GM18858 (cell line): ENCODE measurements around the gene COL25A1.
"Not testable (repeated sequence)": the region's sequence is repeated elsewhere in the genome, so short reads cannot be mapped to it uniquely, and the experiment has no call there.

Experiments used
- ATAC-seq: cut with Tn5 transposase; IDR thresholded peaks from one replicate; pipeline ENCODE4 v1.9.1; 2021; ENCODE audit not compliant: unreplicated experiment

Gene COL25A1

DNA sequence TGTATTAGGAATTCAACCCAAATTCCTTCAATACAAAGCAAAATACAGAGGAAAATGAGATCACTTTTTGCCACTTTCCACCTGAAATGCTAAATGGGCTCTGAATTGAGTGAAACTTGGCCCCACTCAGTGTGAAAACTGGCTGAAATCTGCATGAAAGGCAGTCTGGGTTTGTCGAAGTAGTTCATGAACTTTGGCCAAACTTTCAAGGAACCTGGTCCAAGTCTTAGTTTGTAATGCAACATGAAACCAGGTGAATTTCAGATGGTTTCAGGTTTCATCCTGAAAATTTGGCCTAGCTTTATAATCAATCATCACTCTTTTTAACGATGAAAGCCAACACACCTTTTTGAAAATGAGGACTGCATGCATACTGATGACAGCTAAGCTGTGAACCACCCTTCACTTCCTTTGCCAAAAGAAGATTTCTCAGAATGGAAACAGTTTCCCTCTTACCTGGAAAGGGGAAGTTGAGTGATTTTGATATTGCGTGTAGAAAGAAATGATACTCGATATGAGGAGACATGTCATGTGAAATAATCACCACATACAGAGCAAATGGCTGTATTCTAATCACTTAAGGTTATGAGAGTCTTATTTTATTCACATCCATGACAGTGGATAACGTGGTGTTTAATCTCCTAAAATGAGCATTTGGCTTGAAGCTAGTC is 329.7 kb downstream of the COL25A1 start:
- ATAC-seq, result no peak

- no peak for ATAC-seq
Measured at GRCh38 chr4:108971473-108971872, 331.0 kb downstream of the COL25A1 start.

- ATAC-seq, result no peak
Measured at GRCh38 chr4:108965472-108966076, 336.9 kb downstream of the COL25A1 start.

DNA sequence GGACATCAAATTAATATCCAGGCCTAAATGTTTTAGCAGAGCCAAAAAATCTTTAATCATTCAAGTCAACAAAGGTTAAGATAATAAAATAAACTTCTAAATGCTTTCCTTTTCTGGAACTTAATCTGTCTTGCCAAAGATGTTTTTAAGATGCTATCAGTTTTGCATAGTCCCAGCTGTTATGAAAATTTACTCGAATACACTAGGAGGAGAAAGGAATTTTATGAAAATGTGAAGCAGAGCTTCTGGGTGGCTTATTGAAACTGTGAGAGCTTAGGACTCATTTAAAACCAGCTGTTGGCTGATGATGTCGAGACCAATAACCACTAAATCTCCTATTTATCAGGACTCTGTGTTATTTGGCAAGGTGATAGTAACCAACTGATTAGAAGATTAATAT is 337.4 kb downstream of the COL25A1 start:
- no peak for ATAC-seq

- no peak for ATAC-seq
Measured at GRCh38 chr4:108963910-108964309, 338.5 kb downstream of the COL25A1 start.

DNA sequence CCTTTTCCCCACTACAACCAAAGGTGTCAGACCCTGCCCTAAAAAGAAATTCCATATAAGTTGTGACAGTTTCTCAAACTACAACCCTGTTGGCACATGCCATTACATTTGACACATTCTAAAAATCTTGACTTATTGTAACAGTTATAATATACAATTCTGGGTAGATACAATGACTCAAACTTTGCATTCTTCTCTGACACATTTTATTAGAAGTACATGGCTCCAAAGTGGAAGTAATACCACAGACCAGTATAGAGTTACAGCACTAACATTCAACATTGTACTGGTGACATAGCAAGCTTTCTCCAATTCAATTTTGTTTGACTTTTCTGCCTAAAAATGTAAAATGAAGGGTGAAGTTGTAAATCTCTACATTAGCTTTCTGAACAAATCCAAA is 343.0 kb downstream of the COL25A1 start:
- ATAC-seq, result no peak

DNA sequence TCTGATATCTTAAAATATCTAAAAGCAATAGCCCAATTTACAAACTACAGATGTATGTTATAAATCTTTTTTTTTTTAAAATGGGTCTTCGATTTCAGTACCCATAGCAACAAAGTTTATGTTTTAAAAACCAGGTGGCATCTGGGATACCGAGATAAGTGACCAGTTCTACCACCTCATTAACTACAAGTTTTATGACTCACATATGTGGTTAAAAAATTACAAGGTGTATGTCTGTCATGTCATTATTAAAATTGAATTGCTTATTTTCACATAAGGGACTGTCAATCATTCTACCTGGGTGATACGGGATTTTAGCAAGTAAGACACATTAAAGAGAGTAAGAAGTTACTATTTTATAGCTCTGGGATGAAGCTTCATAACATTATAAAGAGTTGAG is 347.6 kb downstream of the COL25A1 start:
- no peak for ATAC-seq

- no peak for ATAC-seq
Measured at GRCh38 chr4:108953941-108954340, 348.5 kb downstream of the COL25A1 start.

DNA sequence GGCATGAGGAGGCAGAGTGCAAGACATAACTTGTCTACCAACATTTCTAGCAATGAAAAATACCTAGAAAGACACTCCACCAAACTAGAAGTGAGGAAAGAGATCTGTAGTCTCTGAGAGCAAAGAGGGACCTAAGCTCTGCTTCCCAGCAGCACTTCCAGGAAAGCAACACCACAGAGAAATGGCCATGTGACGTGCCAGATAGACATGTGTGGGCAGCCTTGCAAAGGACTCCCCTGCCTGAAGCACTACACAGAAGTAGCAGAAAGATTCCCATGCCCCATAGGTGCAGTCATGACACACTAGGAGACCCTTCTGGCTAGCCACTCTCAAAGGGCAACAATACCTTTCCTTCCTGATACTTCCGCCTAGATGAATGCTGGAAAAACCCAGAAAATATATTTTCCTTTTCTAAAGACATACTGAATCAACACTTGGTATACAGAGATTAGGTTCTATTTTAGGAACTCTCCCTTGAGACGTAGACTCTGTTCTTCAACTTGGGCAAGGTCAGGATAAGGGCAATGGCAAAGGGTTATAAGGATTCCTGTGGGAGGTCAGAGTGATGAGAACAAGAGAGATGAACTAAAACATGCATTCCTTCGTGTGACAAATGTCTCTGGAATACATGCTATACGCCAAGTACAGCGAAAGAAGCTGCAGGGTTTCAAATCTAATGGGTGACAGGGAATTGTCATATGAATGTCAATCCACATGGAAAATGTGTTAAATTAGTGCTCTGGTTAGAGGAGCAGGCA is 352.1 kb downstream of the COL25A1 start:
- no peak for ATAC-seq

DNA sequence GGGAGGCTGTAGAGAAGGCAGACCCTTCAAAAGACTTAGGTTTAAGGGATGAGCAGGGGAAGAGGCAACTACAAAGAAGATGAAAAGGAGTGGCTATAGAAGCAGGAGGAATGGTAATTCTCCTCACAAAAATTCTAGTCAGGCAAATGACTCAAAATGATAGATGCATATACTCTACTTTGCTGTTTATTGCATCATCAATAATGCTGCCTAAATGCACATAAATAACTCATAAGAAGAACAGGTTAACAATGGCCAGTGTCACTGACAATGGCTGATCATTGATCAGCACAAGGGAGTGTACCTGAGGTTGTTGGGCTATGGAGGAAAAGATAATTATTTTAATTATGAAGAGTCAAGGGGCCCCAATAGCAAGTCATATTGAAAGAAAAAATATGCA is 354.9 kb downstream of the COL25A1 start:
- no peak for ATAC-seq

DNA sequence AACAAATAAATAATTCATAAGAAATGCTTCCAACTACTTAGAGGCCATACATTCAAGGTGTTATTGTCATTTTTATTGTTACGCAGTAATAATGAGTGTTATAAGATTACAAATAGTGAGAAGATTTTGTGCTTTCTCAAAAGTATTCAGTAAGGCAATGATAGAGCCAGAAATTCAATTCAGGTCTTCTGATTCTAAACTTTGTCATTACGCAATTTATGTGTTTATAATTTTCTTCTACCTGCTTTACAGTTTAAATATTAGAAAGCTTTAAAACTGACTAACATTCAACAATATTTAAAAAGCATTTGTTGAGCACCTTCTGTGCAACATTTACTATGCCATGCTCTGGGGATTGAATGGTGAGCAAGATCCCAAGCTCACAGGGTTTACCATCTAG is 356.2 kb downstream of the COL25A1 start:
- ATAC-seq, result no peak

- ATAC-seq, result no peak
Measured at GRCh38 chr4:108943976-108944591, 358.4 kb downstream of the COL25A1 start.

DNA sequence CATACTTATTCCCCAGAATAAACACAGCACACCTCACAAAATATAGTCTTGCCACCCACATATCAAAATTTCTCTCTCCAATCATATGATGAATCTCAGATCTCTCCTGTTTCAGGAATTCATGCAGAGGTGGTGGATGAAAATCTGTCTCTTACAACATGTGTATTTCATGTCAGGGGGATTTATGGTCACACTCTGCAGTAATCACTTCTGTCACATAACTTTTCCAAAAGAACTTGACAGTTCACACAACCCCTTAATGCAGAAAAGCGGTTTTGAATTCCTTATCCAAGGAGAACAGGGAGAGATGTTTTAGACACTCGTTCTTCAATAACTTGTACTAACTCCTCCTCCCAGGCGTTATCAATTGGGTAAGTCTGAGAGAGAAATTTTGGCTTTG is 359.1 kb downstream of the COL25A1 start:
- no peak for ATAC-seq

DNA sequence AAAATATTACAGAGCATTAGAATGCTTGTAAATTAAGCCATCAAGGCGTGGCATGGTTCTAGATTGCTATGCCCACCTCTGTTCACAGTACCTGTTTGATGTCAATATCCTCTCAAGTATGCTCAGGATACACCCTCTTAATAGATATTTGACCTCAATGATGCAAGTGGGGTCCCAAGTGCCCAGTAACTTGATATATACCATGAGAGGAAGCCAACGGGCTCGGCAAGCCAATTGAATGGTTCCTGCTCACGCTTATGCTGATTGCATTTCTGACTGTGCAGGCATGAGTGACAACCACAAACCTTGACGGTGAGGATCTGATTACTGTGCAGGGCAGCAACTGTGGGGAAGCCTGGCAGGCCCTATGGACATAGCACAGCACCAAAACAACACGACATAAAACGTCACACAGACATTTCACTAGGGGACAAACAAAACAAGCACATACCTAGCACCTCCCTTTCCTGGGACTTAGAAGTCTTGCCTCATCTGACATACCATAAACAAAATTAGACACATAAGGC is 360.5 kb downstream of the COL25A1 start:
- no peak for ATAC-seq

- no peak for ATAC-seq
Measured at GRCh38 chr4:108940634-108941033, 361.8 kb downstream of the COL25A1 start.

- no peak for ATAC-seq
Measured at GRCh38 chr4:108940149-108940548, 362.3 kb downstream of the COL25A1 start.

GRCh38 chr4:108937066-108937465 is 365.4 kb downstream of the COL25A1 start:
- ATAC-seq, result no peak

- not testable (repeated sequence) for ATAC-seq
Measured at GRCh38 chr4:108933925-108934324, 368.5 kb downstream of the COL25A1 start.

GRCh38 chr4:108933046-108933445 is 369.4 kb downstream of the COL25A1 start:
- ATAC-seq, result no peak

DNA sequence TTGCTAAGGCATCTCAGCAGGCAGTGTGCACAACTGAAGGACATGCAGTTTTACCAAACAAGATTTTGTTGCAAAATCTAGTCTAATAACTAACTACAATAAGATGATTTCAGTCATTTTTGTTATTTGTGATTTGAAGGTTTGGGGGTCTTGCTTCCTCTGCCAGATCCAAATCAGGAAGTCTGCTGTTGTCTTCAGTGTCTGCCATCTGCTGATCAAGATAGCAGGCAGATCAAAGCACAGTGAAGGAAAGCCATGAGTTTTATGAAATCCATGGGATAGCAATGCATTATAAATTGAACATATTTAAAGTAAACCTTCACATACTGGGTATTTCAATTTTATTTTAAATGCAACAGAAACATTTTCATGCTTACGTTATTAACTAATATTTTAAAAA is 370.5 kb downstream of the COL25A1 start:
- no peak for ATAC-seq

GRCh38 chr4:108930186-108930585 is 372.3 kb downstream of the COL25A1 start:
- ATAC-seq, result no peak

DNA sequence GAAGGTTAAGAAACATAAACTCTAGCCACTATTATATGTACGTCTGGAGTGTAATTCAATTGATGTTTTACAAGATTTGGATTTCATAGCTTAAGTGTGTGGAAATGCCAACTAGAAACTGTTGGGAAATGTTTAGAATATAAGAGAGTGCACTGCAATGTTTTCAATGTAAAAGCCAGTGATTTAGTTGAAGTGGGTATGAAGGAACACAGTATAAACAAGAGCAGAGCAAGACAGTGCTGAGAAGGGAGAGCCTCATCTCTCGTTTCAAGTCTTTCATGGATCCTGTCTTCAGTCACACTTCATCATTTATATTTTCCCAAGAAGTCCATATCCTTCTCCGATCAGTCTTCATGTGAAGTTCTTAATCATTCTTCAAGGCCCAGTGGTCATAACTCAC is 375.7 kb downstream of the COL25A1 start:
- no peak for ATAC-seq
